H9 (cell line): ENCODE measurements around the gene MED10. TPM values are rescaled to one million over a fixed set of nuclear protein-coding genes. Genes with fewer than 3 reads are reported as not detected.

Source experiments
- DNase-seq: peaks from one replicate; pipeline ENCODE4 v3.0.0-alpha.2; 2017
- H2AFZ ChIP-seq: one replicate; pipeline ENCODE4 v1.6.1; 2013; ENCODE audit warnings: mild to moderate bottlenecking, low read length, control low read depth, moderate library complexity
- H2AK5ac ChIP-seq: 2 replicates; pipeline ENCODE4 v1.6.1; 2013; ENCODE audit warnings: low read length, control low read depth, mixed read lengths; ENCODE audit not compliant: insufficient read length
- H2BK120ac ChIP-seq: one replicate; pipeline ENCODE4 v1.6.1; 2013; ENCODE audit warnings: low read depth, mild to moderate bottlenecking, low read length, control low read depth, inconsistent platforms; ENCODE audit not compliant: poor library complexity, severe bottlenecking
- H2BK12ac ChIP-seq: 2 replicates; pipeline ENCODE4 v1.6.1; 2013; ENCODE audit warnings: low read length, control low read depth, mixed read lengths, low read depth; ENCODE audit not compliant: insufficient read length
- H2BK15ac ChIP-seq: 2 replicates; pipeline ENCODE4 v1.6.1; 2013; ENCODE audit warnings: low read depth, low read length, control low read depth
- H2BK20ac ChIP-seq: one replicate; pipeline ENCODE4 v1.6.1; 2013; ENCODE audit warnings: low read depth, mild to moderate bottlenecking, low read length, control low read depth, inconsistent platforms; ENCODE audit not compliant: poor library complexity, severe bottlenecking
- H2BK5ac ChIP-seq: 2 replicates; pipeline ENCODE4 v1.6.1; 2013; ENCODE audit warnings: low read length, control low read depth, mixed read lengths; ENCODE audit not compliant: insufficient read length
- H3K14ac ChIP-seq: 2 replicates; pipeline ENCODE4 v1.6.1; 2013; ENCODE audit warnings: low read length, control low read depth; ENCODE audit not compliant: insufficient read depth
- H3K18ac ChIP-seq: 2 replicates; pipeline ENCODE4 v1.6.1; 2013; ENCODE audit warnings: low read depth, mild to moderate bottlenecking, mixed read lengths, low read length, control low read depth; ENCODE audit not compliant: insufficient read length
- H3K23ac ChIP-seq: 2 replicates; pipeline ENCODE4 v1.6.1; 2013; ENCODE audit warnings: low read length, control low read depth, mixed read lengths, low read depth; ENCODE audit not compliant: insufficient read length
- H3K23me2 ChIP-seq: 2 replicates; pipeline ENCODE4 v1.6.1; 2013; ENCODE audit warnings: low read depth, mild to moderate bottlenecking, mixed read lengths, low read length, control low read depth; ENCODE audit not compliant: insufficient read length, poor library complexity, severe bottlenecking
- H3K27ac ChIP-seq: 2 replicates; pipeline ENCODE4 v1.5.1; 2013; ENCODE audit warnings: low read length, control low read depth, mixed read lengths, low read depth; ENCODE audit not compliant: insufficient read length
- H3K27me3 ChIP-seq: 2 replicates; pipeline ENCODE4 v1.6.1; 2013; ENCODE audit warnings: low read length, control low read depth, inconsistent platforms; ENCODE audit not compliant: insufficient read depth
- H3K4ac ChIP-seq: 2 replicates; pipeline ENCODE4 v1.6.1; 2013; ENCODE audit warnings: low read depth, mild to moderate bottlenecking, control low read depth, inconsistent platforms, low read length, moderate library complexity
- H3K4me1 ChIP-seq: 2 replicates; pipeline ENCODE4 v1.6.1; 2013; ENCODE audit warnings: low read length, control low read depth, inconsistent platforms; ENCODE audit not compliant: insufficient read depth
- H3K4me2 ChIP-seq: 2 replicates; pipeline ENCODE4 v1.6.1; 2013; ENCODE audit warnings: low read length, control low read depth, mixed read lengths; ENCODE audit not compliant: insufficient read length, insufficient read depth
- H3K56ac ChIP-seq: 2 replicates; pipeline ENCODE4 v1.6.1; 2013; ENCODE audit warnings: low read depth, mild to moderate bottlenecking, mixed read lengths, low read length, control low read depth; ENCODE audit not compliant: insufficient read length
- H3K79me1 ChIP-seq: 2 replicates; pipeline ENCODE4 v1.6.1; 2013; ENCODE audit warnings: low read depth, mild to moderate bottlenecking, moderate library complexity, low read length, control low read depth, inconsistent platforms; ENCODE audit not compliant: insufficient read depth, poor library complexity, severe bottlenecking
- H3K79me2 ChIP-seq: 2 replicates; pipeline ENCODE4 v1.6.1; 2013; ENCODE audit warnings: low read length, control low read depth, inconsistent platforms; ENCODE audit not compliant: insufficient read depth
- H3K9ac ChIP-seq: 2 replicates; pipeline ENCODE4 v1.6.1; 2013; ENCODE audit warnings: low read length, control low read depth, mixed read lengths; ENCODE audit not compliant: insufficient read length; ENCODE audit errors: extremely low read depth
- H3K9me3 ChIP-seq: one replicate; pipeline ENCODE4 v1.6.1; 2013; ENCODE audit warnings: low read depth, low read length, inconsistent platforms; ENCODE audit not compliant: control insufficient read depth
- H3T11ph ChIP-seq: one replicate; pipeline ENCODE4 v1.6.1; 2013; ENCODE audit warnings: mild to moderate bottlenecking, low read length, control low read depth, inconsistent platforms
- H4K20me1 ChIP-seq: one replicate; pipeline ENCODE4 v1.6.1; 2013; ENCODE audit not compliant: control insufficient read depth, insufficient read length, insufficient read depth
- H4K5ac ChIP-seq: 2 replicates; pipeline ENCODE4 v1.6.1; 2013; ENCODE audit warnings: low read depth, mild to moderate bottlenecking, mixed read lengths, low read length, control low read depth; ENCODE audit not compliant: insufficient read length
- H4K8ac ChIP-seq: replicated peaks from 2 replicates; pipeline ENCODE4 v1.6.1; 2013; ENCODE audit warnings: low read length, control low read depth, mixed read lengths, low read depth; ENCODE audit not compliant: insufficient read length
- H4K91ac ChIP-seq: 2 replicates; pipeline ENCODE4 v1.6.1; 2013; ENCODE audit warnings: low read depth, mild to moderate bottlenecking, moderate library complexity, mixed read lengths, low read length, control low read depth; ENCODE audit not compliant: insufficient read length
- H3K27ac Mint-ChIP-seq, 3 experiments: 2 replicates in 2 of 3; 3 replicates in 1 of 3; pipeline ENCODE4 v1.8.0; 2020 to 2021; ENCODE audit warnings: mixed read lengths in 3 of 3, mild to moderate bottlenecking in 1 of 3, moderate library complexity in 1 of 3
- H3K27me3 Mint-ChIP-seq: 2 replicates; pipeline ENCODE4 v1.8.0; 2021; ENCODE audit warnings: low read depth, mild to moderate bottlenecking, moderate library complexity, mixed read lengths
- H3K36me3 Mint-ChIP-seq, 3 experiments: 2 replicates in 2 of 3; 3 replicates in 1 of 3; pipeline ENCODE4 v1.8.0; 2020 to 2021; ENCODE audit warnings: low read depth in 3 of 3, mixed read lengths in 3 of 3; ENCODE audit not compliant: insufficient read depth in 1 of 3
- H3K4me1 Mint-ChIP-seq, 2 experiments: 2 replicates each; pipeline ENCODE4 v1.8.0; 2020; ENCODE audit warnings: mixed read lengths in 2 of 2
- H3K4me3 Mint-ChIP-seq, 2 experiments: 2 replicates in 1 of 2; 3 replicates in 1 of 2; pipeline ENCODE4 v1.8.0; 2020 to 2021; ENCODE audit warnings: mild to moderate bottlenecking in 2 of 2, mixed read lengths in 2 of 2, moderate library complexity in 1 of 2
- H3K9me3 Mint-ChIP-seq, 2 experiments: 2 replicates in 1 of 2; 3 replicates in 1 of 2; pipeline ENCODE4 v1.8.0; 2020; ENCODE audit warnings: mild to moderate bottlenecking in 2 of 2, mixed read lengths in 2 of 2, moderate library complexity in 1 of 2
- WGBS: extraction: QIAGEN DNeasy Blood & Tissue Kit; methylation state at CpG from one replicate; pipeline ENCODE4 v1.1.7; 2013; ENCODE audit warnings: missing lambda C conversion rate, low lambda C conversion rate, mixed read lengths; ENCODE audit not compliant: insufficient read length; ENCODE audit errors: extremely low coverage; 5-methylcytosine and 5-hydroxymethylcytosine counted together
- total RNA-seq: library from RNA; stranded (reverse); gene quantifications from 2 replicates; pipeline ENCODE4 v1.2.1, GENCODE V29; 2021
- TF ChIP-seq, protein P1 (sequence below): fragments of 200-600 bp; sonication (generic); conservative IDR thresholded peaks from 3 replicates; pipeline ENCODE4 v1.8.0; 2021; ENCODE audit warnings: antibody characterized with exemption, mild to moderate bottlenecking

The MED10 gene
- total RNA-seq, 1 experiment from 2014 or later = 35.3 TPM

DNA sequence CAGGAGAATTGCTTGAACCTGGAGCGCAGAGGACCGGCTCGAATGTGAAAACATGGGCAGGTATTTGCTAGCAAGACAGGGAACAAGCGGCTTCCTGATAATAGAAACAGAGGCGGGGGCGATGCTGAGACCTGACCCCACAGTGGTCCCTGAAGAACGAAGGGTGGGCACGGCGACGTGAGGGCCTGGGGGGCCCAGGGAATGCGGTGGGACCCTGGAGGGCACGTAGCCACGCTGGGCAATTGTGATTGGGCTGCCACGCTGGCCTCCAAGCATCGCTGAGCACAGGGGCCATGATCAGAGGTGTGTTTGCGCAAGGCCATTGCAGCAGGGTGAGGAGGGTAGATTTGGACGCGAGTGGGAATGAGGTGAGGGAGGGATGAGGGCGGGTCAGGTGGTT, 30.7 kb downstream of the MED10 start:
- Histone ChIP-seq H4K20me1 (no peaks in the 10 kb centered on the region), H3K27ac (no peak overlapping the region), H3K23me2 (no peaks in the 10 kb centered on the region), H3K79me1 (no peaks in the 10 kb centered on the region), H4K8ac (no peak overlapping the region), H2BK20ac (no peak overlapping the region), H2BK120ac (no peak overlapping the region), H3K9me3 (no peaks in the 10 kb centered on the region), H3K4me1 (no peaks in the 10 kb centered on the region), H3K14ac (no peak overlapping the region), H3K23ac (no peak overlapping the region), H2BK15ac (no peak overlapping the region), H2BK12ac (no peak overlapping the region), H3K27me3 (no peaks in the 10 kb centered on the region), H3K18ac (no peak overlapping the region), H3K79me2 (no peaks in the 10 kb centered on the region), H2BK5ac (no peak overlapping the region), H2AFZ (no peak overlapping the region), H3K9ac (no peak overlapping the region), H4K91ac (no peak overlapping the region), H3K4me2 (no peak overlapping the region), H3K56ac (no peak overlapping the region), H2AK5ac (no peak overlapping the region), H3T11ph (no peak overlapping the region), H3K4ac (no peak overlapping the region), H4K5ac (no peak overlapping the region)
- no peaks in the 10 kb centered on the region for H3K9me3 Mint-ChIP-seq
- peaks cover 2 to 4% of the 10 kb centered on the region in 2 experiments; a peak in 3 of 4 replicates for H3K4me1 Mint-ChIP-seq
- H3K27ac Mint-ChIP-seq = no peak overlapping the region
- no CpG with 5 or more reads among the region's 19 CpGs for WGBS
- H3K36me3 Mint-ChIP-seq = no peaks in the 10 kb centered on the region
- DNase-seq = no peak
- peaks cover 13% of the 10 kb centered on the region for H3K27me3 Mint-ChIP-seq
- no peak overlapping the region for H3K4me3 Mint-ChIP-seq
- TF ChIP-seq, protein P1, sequence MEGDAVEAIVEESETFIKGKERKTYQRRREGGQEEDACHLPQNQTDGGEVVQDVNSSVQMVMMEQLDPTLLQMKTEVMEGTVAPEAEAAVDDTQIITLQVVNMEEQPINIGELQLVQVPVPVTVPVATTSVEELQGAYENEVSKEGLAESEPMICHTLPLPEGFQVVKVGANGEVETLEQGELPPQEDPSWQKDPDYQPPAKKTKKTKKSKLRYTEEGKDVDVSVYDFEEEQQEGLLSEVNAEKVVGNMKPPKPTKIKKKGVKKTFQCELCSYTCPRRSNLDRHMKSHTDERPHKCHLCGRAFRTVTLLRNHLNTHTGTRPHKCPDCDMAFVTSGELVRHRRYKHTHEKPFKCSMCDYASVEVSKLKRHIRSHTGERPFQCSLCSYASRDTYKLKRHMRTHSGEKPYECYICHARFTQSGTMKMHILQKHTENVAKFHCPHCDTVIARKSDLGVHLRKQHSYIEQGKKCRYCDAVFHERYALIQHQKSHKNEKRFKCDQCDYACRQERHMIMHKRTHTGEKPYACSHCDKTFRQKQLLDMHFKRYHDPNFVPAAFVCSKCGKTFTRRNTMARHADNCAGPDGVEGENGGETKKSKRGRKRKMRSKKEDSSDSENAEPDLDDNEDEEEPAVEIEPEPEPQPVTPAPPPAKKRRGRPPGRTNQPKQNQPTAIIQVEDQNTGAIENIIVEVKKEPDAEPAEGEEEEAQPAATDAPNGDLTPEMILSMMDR = no peak
